ENCODE measurements around the gene RAC3.

RAC3 gene

DNA sequence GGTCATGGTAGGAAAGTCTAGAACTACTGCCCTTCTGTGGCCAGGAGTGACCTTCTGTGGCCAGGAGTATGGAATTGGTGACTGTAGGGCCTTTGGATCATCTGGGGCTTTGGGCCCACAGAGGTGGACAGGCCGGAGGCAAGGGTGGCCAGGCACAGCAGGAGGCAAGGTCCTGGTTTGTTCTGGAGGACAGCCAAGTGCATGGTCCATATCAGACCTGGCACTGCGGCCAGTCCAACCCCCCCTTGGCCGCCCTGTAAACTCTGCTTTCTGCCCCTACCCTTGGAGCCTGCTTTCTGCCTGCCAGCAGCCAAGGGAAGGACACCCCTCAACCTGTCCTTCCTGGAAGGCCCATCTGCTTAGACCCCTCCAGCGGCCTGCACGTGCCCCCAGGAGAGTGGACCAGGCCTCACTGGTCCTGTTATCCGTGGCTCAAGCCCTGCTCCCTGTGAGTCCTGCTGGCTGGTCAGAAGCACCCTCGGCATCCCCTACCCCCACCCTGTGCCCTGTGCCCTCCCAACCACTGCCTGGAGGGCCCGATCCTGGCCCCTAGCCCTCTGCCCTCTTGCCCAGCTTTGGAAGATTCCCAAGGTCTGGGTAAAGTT lies 8.3 kb downstream of the RAC3 start:
- no peaks in the 10 kb centered on the region for H3K27me3 ChIP-seq (replicated peaks; ENCODE audit: control insufficient read depth, insufficient read depth, low read length)
- no peak overlapping the region for H3K4me3 ChIP-seq (replicated peaks; ENCODE audit: low read depth, low read length)
- TF ChIP-seq, protein P1, sequence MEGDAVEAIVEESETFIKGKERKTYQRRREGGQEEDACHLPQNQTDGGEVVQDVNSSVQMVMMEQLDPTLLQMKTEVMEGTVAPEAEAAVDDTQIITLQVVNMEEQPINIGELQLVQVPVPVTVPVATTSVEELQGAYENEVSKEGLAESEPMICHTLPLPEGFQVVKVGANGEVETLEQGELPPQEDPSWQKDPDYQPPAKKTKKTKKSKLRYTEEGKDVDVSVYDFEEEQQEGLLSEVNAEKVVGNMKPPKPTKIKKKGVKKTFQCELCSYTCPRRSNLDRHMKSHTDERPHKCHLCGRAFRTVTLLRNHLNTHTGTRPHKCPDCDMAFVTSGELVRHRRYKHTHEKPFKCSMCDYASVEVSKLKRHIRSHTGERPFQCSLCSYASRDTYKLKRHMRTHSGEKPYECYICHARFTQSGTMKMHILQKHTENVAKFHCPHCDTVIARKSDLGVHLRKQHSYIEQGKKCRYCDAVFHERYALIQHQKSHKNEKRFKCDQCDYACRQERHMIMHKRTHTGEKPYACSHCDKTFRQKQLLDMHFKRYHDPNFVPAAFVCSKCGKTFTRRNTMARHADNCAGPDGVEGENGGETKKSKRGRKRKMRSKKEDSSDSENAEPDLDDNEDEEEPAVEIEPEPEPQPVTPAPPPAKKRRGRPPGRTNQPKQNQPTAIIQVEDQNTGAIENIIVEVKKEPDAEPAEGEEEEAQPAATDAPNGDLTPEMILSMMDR (IDR thresholded peaks at IDR 0.05; ENCODE audit: insufficient read depth, low read length, poor library complexity, severe bottlenecking): no peak
- H3K36me3 ChIP-seq (ENCODE audit: control insufficient read depth, insufficient read depth, low read length): no peaks in the 10 kb centered on the region
- DNase-seq (ENCODE audit: extremely low read depth, insufficient read length): no peak

DNA sequence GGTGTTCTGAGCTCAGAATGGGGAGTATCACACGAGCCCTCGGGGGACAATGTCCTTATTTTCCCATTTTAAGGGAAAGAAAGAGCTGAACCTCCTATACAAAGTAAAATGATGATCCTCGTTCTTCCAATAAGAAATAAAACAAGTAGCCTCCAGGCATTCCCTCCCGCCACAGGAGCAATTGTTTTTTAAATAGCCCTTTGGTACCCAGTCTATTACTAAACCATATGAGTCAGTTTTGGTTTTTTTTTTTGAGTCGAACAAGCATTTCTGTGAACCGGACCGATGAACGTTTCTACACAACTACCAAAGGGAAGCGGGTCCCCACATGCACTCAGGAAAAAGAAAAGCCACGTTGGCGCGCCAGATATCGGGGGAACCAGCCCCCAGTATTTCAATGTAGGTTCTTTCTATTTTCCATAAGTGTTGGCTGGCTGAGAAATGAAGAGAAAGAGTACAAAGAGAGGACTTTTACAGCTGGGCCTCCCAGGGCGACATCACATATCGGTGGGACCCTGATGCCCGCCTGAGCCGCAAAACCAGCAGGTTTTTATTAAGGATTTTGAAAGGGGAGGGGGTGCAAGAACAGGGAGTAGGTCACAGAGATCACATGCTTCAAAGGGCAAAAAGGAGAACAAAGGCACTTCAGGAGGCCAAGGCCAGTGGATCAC lies 9.8 kb downstream of the RAC3 start:
- no peaks in the 10 kb centered on the region for H3K36me3 ChIP-seq (ENCODE audit: control insufficient read depth, insufficient read depth, low read length)
- TF ChIP-seq, protein P1 (IDR thresholded peaks at IDR 0.05; ENCODE audit: insufficient read depth, low read length, poor library complexity, severe bottlenecking): no peak
- no peak for DNase-seq (ENCODE audit: extremely low read depth, insufficient read length)
- H3K4me3 ChIP-seq (replicated peaks; ENCODE audit: low read depth, low read length): no peak overlapping the region
- no peaks in the 10 kb centered on the region for H3K27me3 ChIP-seq (replicated peaks; ENCODE audit: control insufficient read depth, insufficient read depth, low read length)

DNA sequence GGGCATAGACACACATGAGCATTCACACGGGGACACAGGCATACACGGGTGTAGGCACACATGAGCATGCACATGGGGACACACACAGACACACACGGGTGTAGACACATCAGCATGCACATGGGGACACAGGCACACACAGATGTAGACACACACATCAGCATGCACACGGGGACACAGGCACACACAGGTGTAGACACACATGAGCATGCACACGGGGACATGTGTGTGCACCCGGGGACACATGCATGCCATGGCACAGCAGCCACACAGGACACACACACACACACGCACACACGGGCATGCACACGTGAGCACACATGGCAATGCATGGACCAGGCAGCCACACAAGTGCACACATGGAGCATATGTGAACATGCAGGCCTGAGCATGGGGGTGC lies 11.2 kb downstream of the RAC3 start:
- no peak for DNase-seq (ENCODE audit: extremely low read depth, insufficient read length)
- TF ChIP-seq, protein P1 (IDR thresholded peaks at IDR 0.05; ENCODE audit: insufficient read depth, low read length, poor library complexity, severe bottlenecking): no peak
- Histone ChIP-seq H3K4me3 (replicated peaks; ENCODE audit: low read depth, low read length) (no peak overlapping the region), H3K27me3 (replicated peaks; ENCODE audit: control insufficient read depth, insufficient read depth, low read length) (no peaks in the 10 kb centered on the region), H3K36me3 (ENCODE audit: control insufficient read depth, insufficient read depth, low read length) (no peaks in the 10 kb centered on the region)

DNA sequence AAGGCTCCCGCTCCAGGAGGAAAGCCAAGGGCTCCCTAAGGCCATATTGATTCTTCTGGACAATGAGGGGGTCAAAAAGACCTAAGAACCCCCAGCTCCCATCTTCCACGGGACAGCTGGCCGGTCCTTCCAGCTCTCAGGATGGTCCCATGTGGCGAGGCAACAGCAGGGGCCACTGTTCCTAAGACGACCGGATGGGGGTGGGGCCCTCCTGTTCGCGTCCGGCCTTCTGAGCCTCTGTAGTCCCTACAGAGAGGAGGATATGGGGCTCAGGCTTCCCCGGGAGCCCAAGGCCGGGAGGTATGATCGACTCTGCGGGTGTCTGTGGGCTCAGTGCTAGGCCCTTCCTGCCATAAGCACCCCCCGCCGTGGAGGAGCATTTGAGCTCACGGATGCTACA lies 12.0 kb downstream of the RAC3 start:
- TF ChIP-seq, protein P1 (IDR thresholded peaks at IDR 0.05; ENCODE audit: insufficient read depth, low read length, poor library complexity, severe bottlenecking): no peak
- Histone ChIP-seq H3K27me3 (replicated peaks; ENCODE audit: control insufficient read depth, insufficient read depth, low read length) (no peaks in the 10 kb centered on the region), H3K4me3 (replicated peaks; ENCODE audit: low read depth, low read length) (no peak overlapping the region), H3K36me3 (ENCODE audit: control insufficient read depth, insufficient read depth, low read length) (peaks cover 2% of the 10 kb centered on the region)
- DNase-seq (ENCODE audit: extremely low read depth, insufficient read length): no peak

DNA sequence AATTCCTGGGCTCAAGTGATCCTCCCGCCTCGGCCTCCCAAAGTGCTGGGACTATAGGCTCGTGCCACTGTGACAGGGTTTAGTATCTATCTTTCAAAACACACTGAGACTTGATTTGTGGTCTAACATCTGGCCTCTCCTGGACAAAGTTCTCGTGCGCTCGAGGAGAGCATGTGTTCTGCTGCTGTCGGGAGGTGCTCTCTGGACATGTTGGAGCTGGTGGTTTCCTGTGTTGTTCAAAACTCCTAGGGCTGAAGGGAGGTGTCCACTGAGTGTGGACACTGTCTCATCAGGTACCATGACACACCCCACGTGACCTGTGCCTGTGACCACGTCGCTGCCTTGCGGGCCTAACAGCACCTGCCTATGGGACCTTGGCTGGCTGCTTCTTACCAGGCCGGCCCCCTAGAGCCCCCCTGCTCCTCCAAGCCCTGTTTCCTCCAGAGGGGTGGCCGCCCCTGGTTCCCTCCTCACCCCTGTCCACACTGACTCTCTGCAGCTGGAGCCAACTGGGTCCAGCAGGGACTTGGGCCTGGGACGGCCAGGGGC lies 14.5 kb downstream of the RAC3 start:
- Histone ChIP-seq H3K36me3 (ENCODE audit: control insufficient read depth, insufficient read depth, low read length) (peaks cover 2% of the 10 kb centered on the region), H3K4me3 (replicated peaks; ENCODE audit: low read depth, low read length) (no peak overlapping the region), H3K27me3 (replicated peaks; ENCODE audit: control insufficient read depth, insufficient read depth, low read length) (no peaks in the 10 kb centered on the region)
- TF ChIP-seq, protein P1 (IDR thresholded peaks at IDR 0.05; ENCODE audit: insufficient read depth, low read length, poor library complexity, severe bottlenecking): no peak
- no peak for DNase-seq (ENCODE audit: extremely low read depth, insufficient read length)

Data from GM06990 (cell line).